Activated CD4-positive, alpha-beta T cell treated with anti-CD3 and anti-CD28 coated beads for 36 hours (primary cell): ENCODE results near the gene RTN4RL1. TPM values are rescaled to one million over a fixed set of nuclear protein-coding genes. Genes with fewer than 3 reads are reported as not detected.

ENCODE experiments used
- ATAC-seq: fragments of 200-7000 bp; cut with Tn5 transposase; one replicate; pipeline ENCODE4 v1.10.0; 2021; ENCODE audit warnings: mild to moderate bottlenecking, moderate library complexity
- CTCF ChIA-PET: fragments of 350-600 bp; sonication (Branson Sonifier 250); formaldehyde crosslinking; loops from one replicate; lab custom pipeline; 2021; ENCODE audit warnings: antibody characterized with exemption; lab: Charles Lee
- POLR2A ChIA-PET: fragments of 350-600 bp; sonication (Branson Sonifier 250); formaldehyde crosslinking; loops from one replicate; lab custom pipeline; 2021; ENCODE audit warnings: antibody characterized with exemption, inconsistent platforms; lab: Charles Lee
- DNase-seq: peaks from one replicate; pipeline ENCODE4 v3.0.0-alpha.2; 2020
- H3K27ac Mint-ChIP-seq: one replicate; pipeline ENCODE4 v1.8.0; 2021; ENCODE audit warnings: mixed read lengths
- H3K27me3 Mint-ChIP-seq: one replicate; pipeline ENCODE4 v1.8.0; 2021; ENCODE audit warnings: mixed read lengths
- H3K36me3 Mint-ChIP-seq: one replicate; pipeline ENCODE4 v1.8.0; 2021; ENCODE audit warnings: low read depth, mixed read lengths
- H3K4me1 Mint-ChIP-seq: one replicate; pipeline ENCODE4 v1.8.0; 2021; ENCODE audit warnings: mixed read lengths
- H3K4me3 Mint-ChIP-seq: one replicate; pipeline ENCODE4 v1.8.0; 2021; ENCODE audit warnings: mild to moderate bottlenecking, moderate library complexity, mixed read lengths
- H3K9me3 Mint-ChIP-seq: one replicate; pipeline ENCODE4 v1.8.0; 2021; ENCODE audit warnings: low read depth, mixed read lengths
- intact Hi-C, 2 experiments: fragments of 100-400 bp; cut with DNase I in 1 of 2; cut with micrococcal nuclease in 1 of 2; formaldehyde crosslinking; loops; one replicate each; pipeline versions ENCODE4 v1.14.2 to v1.15.1; 2022 to 2024; cut with DNase I, micrococcal nuclease
- total RNA-seq, 2 experiments: library from RNA; stranded (reverse); gene quantifications; one replicate each; pipeline ENCODE4 v1.2.3, GENCODE V29; 2021

The RTN4RL1 gene
- total RNA-seq, 2 experiments from 2014 or later = 0.11 to 0.18 TPM

GRCh38 chr17:2024572-2025219 lies 438 bp downstream of the RTN4RL1 start:
- CTCF ChIA-PET = interaction anchor here (0.7 to 1.6 kb wide), 4 partner anchors 13 to 376 kb away, joined by 3 to 6 read pairs (median 4); partner anchors contain the start of gene RILP
- DNase-seq (no peak), ATAC-seq (no peak)
- Mint-ChIP-seq H3K4me1 (peaks cover 12% of the 10 kb centered on the region), H3K9me3 (no peaks in the 10 kb centered on the region), H3K36me3 (no peaks in the 10 kb centered on the region), H3K27me3 (peaks cover 22% of the 10 kb centered on the region), H3K27ac (no peak overlapping the region), H3K4me3 (peak overlapping the region; percentile 47)
- intact Hi-C loops = loop anchor here (5.0 kb wide), 3 partner anchors 117 to 302 kb away; partner anchors contain the start of gene WDR81 (in 1 of the 2)
- POLR2A ChIA-PET = interaction anchor here (0.6 kb wide), 1 partner anchor 12 kb away, joined by 4 read pairs; no protein-coding TSS in a partner anchor

DNA sequence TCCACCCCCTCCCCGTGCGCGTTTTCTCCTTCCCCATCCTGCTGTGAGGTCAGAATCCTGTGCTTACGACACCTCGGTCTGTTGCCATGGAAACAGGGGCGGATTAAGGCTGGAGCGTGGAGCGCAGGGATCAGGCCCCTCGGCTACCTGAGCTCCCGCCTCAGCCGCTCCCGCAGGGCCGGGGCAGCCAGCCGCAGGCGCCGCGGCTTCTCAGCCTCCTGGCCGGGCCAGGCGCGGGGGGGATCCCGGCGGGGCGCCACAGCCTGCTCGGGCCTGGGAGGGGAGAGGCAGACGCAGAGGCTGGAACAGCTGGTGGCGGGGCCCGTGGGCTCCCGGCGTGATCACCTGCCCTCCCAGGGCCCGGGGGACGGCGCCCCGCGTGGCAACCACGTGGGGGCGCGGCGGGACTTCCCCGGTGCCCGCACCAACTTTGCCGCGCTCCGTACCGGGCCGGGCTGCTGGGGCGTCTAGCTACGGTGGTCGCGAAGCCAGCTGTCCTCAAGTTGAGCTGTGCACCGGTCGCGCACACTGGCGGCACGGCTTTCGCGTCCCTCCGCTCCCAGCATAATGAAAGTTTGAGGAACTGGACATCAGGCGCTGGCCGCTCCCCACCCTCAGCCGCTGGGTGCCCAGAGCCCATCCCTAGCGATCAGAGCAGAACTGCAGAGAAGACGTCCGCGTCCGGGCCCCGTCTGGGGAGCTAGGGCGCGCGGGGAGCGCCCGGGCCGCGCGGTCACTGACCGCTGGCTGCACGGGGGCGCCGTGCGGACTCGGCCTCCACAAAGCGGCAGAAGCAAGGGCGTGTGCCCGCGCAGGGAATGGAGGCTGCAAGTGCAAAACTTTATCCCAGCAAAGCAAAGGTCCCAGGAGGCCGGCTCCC lies 1.2 kb downstream of the RTN4RL1 start:
- CTCF ChIA-PET = interaction anchor here (0.6 to 1.4 kb wide), 3 partner anchors 13 to 290 kb away, joined by 3 to 4 read pairs (median 3); no protein-coding TSS in a partner anchor
- Mint-ChIP-seq H3K27me3 (peaks cover 22% of the 10 kb centered on the region), H3K4me1 (peaks cover 12% of the 10 kb centered on the region), H3K9me3 (no peaks in the 10 kb centered on the region), H3K36me3 (no peaks in the 10 kb centered on the region), H3K4me3 (peak overlapping the region; percentile 47), H3K27ac (no peak overlapping the region)
- DNase-seq (peak; percentile 61), ATAC-seq (peak; percentile 18)
- POLR2A ChIA-PET = no interaction called here
- intact Hi-C loops = no loop called here

GRCh38 chr17:2023256-2023655 lies 1.9 kb downstream of the RTN4RL1 start:
- peaks cover 22% of the 10 kb centered on the region for H3K27me3 Mint-ChIP-seq
- ChIA-PET CTCF (no interaction called here), POLR2A (no interaction called here)
- H3K4me1 Mint-ChIP-seq = peaks cover 12% of the 10 kb centered on the region
- no peaks in the 10 kb centered on the region for H3K36me3 Mint-ChIP-seq
- H3K27ac Mint-ChIP-seq = no peak overlapping the region
- DNase-seq (no peak), ATAC-seq (no peak)
- no peaks in the 10 kb centered on the region for H3K9me3 Mint-ChIP-seq
- intact Hi-C loops = no loop called here
- H3K4me3 Mint-ChIP-seq = no peak overlapping the region

DNA sequence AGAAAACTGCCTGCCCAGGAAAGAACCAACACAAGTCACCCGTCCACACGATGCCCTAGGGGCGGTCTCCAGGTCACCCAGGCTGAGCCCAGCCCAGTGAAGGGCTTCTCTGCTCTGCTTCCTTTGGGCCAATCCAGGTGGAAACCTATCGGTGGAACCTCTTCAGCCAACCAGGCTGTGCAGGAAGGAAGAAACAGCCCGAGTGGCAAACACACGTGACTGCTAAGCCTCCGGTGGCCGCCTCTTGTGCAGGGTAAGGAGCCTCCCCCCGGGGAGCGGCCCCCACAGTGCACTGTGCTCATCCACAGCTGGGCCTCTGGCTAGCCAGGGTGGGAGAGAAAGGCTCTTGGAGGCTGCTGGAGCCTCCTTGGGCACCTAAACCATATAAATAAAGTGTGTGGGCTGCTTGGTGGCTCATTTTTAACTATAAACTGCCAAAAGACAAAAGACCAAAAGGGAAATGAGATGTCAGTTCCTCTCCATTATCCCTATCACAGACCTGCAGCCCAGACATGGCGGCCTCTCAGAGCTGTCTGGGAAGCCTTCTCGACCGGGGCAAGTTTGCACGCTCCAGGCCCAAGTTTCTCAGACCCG lies 2.4 kb downstream of the RTN4RL1 start:
- H3K27ac Mint-ChIP-seq = no peak overlapping the region
- no peak for DNase-seq
- CTCF ChIA-PET = no interaction called here
- no peaks in the 10 kb centered on the region for H3K9me3 Mint-ChIP-seq
- H3K4me3 Mint-ChIP-seq = no peak overlapping the region
- intact Hi-C loops = no loop called here
- ATAC-seq = no peak
- peaks cover 12% of the 10 kb centered on the region for H3K4me1 Mint-ChIP-seq
- peaks cover 18% of the 10 kb centered on the region for H3K27me3 Mint-ChIP-seq
- POLR2A ChIA-PET = no interaction called here
- H3K36me3 Mint-ChIP-seq = no peaks in the 10 kb centered on the region

DNA sequence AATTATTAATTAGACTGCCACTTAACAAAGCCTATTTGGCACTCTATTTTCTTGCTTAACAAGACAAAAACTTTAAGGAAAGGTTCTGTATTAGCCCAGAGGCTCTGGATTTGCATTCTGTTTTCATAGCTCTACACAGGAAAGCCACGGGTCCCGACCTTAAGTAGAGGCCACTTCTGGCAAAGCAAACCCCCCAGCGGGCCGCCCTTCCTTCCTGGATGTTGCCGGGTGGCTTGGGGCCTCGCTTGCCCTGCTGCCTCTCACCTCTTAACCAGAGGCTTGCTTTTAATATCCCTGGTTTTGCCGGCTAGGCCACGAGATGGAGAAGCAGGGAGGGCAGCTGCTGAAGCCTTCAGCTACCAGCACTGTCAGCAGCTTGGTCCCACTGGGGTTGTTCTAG lies 4.4 kb downstream of the RTN4RL1 start:
- intact Hi-C loops = no loop called here
- CTCF ChIA-PET = no interaction called here
- POLR2A ChIA-PET = no interaction called here
- H3K4me3 Mint-ChIP-seq = no peak overlapping the region
- H3K36me3 Mint-ChIP-seq = no peaks in the 10 kb centered on the region
- peaks cover 7% of the 10 kb centered on the region for H3K4me1 Mint-ChIP-seq
- ATAC-seq = no peak
- H3K27me3 Mint-ChIP-seq = peaks cover 5% of the 10 kb centered on the region
- H3K27ac Mint-ChIP-seq = no peak overlapping the region
- DNase-seq = no peak
- H3K9me3 Mint-ChIP-seq = no peaks in the 10 kb centered on the region

DNA sequence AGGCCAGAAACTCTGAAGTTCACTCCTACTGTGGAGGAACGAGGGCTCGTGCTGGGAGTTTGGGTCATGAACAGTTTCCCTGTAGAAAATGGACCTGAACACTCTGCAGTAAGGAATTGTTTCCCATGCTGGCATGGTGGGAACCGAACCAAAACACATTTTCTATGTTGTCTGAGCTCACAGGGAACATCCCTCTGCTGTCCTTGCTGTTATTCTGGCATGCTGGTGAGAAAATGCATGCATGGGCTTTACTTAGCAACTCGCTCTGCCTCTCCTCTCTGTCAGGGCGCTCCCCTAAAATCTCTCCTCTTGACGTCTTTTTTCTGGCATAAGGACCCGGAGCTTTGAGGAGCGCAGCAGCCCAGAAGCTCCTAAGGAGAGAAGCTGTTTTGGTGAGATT lies 5.4 kb downstream of the RTN4RL1 start:
- H3K4me1 Mint-ChIP-seq = peaks cover 6% of the 10 kb centered on the region
- CTCF ChIA-PET = interaction anchor here (0.6 kb wide), 1 partner anchor 57 kb away, joined by 3 read pairs; no protein-coding TSS in a partner anchor
- H3K4me3 Mint-ChIP-seq = no peak overlapping the region
- peaks cover 7% of the 10 kb centered on the region for H3K27me3 Mint-ChIP-seq
- ATAC-seq = no peak
- H3K9me3 Mint-ChIP-seq = no peaks in the 10 kb centered on the region
- intact Hi-C loops = no loop called here
- H3K27ac Mint-ChIP-seq = no peak overlapping the region
- POLR2A ChIA-PET = no interaction called here
- DNase-seq = no peak
- no peaks in the 10 kb centered on the region for H3K36me3 Mint-ChIP-seq

GRCh38 chr17:2018716-2019510 lies 6.2 kb downstream of the RTN4RL1 start:
- ChIA-PET CTCF (interaction anchor here (0.7 kb wide), 1 partner anchor 987 kb away, joined by 3 read pairs; no protein-coding TSS in a partner anchor), POLR2A (no interaction called here)
- Mint-ChIP-seq H3K4me1 (peaks cover 3% of the 10 kb centered on the region), H3K27ac (no peak overlapping the region), H3K27me3 (peaks cover 6% of the 10 kb centered on the region), H3K36me3 (no peaks in the 10 kb centered on the region), H3K4me3 (no peak overlapping the region), H3K9me3 (no peaks in the 10 kb centered on the region)
- no peak for DNase-seq
- ATAC-seq = no peak
- intact Hi-C loops = no loop called here

- no peak overlapping the region for H3K27ac Mint-ChIP-seq
- H3K4me3 Mint-ChIP-seq = no peak overlapping the region
- ATAC-seq (no peak), DNase-seq (no peak)
- peaks cover 7% of the 10 kb centered on the region for H3K27me3 Mint-ChIP-seq
- H3K4me1 Mint-ChIP-seq = no peaks in the 10 kb centered on the region
- ChIA-PET POLR2A (no interaction called here), CTCF (no interaction called here)
- H3K9me3 Mint-ChIP-seq = no peaks in the 10 kb centered on the region
- intact Hi-C loops = no loop called here
- no peaks in the 10 kb centered on the region for H3K36me3 Mint-ChIP-seq
Observed at GRCh38 chr17:2017274-2017941, 7.7 kb downstream of the RTN4RL1 start.

- Mint-ChIP-seq H3K9me3 (no peaks in the 10 kb centered on the region), H3K36me3 (no peaks in the 10 kb centered on the region), H3K27me3 (peaks cover 8% of the 10 kb centered on the region), H3K4me3 (no peak overlapping the region), H3K27ac (no peak overlapping the region), H3K4me1 (no peaks in the 10 kb centered on the region)
- no peak for DNase-seq
- ChIA-PET POLR2A (no interaction called here), CTCF (no interaction called here)
- ATAC-seq = no peak
- intact Hi-C loops = no loop called here
Observed at GRCh38 chr17:2016494-2016893, 8.6 kb downstream of the RTN4RL1 start.

- Mint-ChIP-seq H3K36me3 (no peaks in the 10 kb centered on the region), H3K27ac (no peak overlapping the region), H3K4me1 (no peaks in the 10 kb centered on the region), H3K27me3 (peaks cover 8% of the 10 kb centered on the region), H3K4me3 (no peak overlapping the region), H3K9me3 (no peaks in the 10 kb centered on the region)
- POLR2A ChIA-PET = no interaction called here
- DNase-seq (no peak), ATAC-seq (no peak)
- intact Hi-C loops = no loop called here
- CTCF ChIA-PET = no interaction called here
Observed at GRCh38 chr17:2015314-2015713, 9.8 kb downstream of the RTN4RL1 start.

DNA sequence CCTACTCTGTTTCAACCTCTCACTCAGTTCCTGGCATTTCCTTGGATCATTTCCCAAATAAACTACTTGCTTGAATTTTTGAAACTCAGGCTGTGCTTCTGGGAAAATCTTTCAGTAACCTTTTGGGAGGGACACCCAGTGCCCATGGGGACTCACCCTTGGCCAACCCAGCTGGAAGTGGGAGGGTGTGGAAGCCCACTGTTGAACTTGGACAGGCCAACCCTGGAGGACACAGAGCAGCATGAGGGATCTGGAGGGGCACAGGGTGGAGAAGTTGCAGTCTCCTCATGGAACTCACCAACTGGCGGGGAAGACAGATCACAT lies 11.2 kb downstream of the RTN4RL1 start:
- POLR2A ChIA-PET = no interaction called here
- ATAC-seq (no peak), DNase-seq (no peak)
- H3K9me3 Mint-ChIP-seq = no peaks in the 10 kb centered on the region
- no peaks in the 10 kb centered on the region for H3K4me1 Mint-ChIP-seq
- H3K4me3 Mint-ChIP-seq = no peak overlapping the region
- intact Hi-C loops = no loop called here
- no peaks in the 10 kb centered on the region for H3K36me3 Mint-ChIP-seq
- peaks cover 8% of the 10 kb centered on the region for H3K27me3 Mint-ChIP-seq
- CTCF ChIA-PET = no interaction called here
- no peak overlapping the region for H3K27ac Mint-ChIP-seq
